Suprapubic skin (tissue), 4 donors: ENCODE measurements around the gene MAST1. TPM values are rescaled to one million over a fixed set of nuclear protein-coding genes. Genes with fewer than 3 reads are reported as not detected.
A peak's percentile ranks its signal among the peaks of the same experiment; 100 is the strongest.
"Not testable (repeated sequence)": the region's sequence is repeated elsewhere in the genome, so short reads cannot be mapped to it uniquely, and the experiment has no call there.

Source experiments
- DNase-seq, 2 donors: peaks; one replicate each; pipeline ENCODE4 v3.0.0-alpha.2; 2019; ENCODE audit warnings: low spot score in 2 of 2
- H3K27ac ChIP-seq: fragments of 200-600 bp; sonication (generic); one replicate; pipeline ENCODE4 v1.5.1; 2019
- H3K27me3 ChIP-seq: fragments of 200-600 bp; sonication (generic); one replicate; pipeline ENCODE4 v1.5.1; 2019
- H3K36me3 ChIP-seq: fragments of 200-600 bp; sonication (generic); one replicate; pipeline ENCODE4 v1.5.1; 2019
- H3K4me1 ChIP-seq: fragments of 200-600 bp; sonication (generic); one replicate; pipeline ENCODE4 v1.5.1; 2019
- H3K4me3 ChIP-seq: fragments of 200-600 bp; sonication (generic); one replicate; pipeline ENCODE4 v1.5.1; 2019; ENCODE audit warnings: mild to moderate bottlenecking
- H3K9me3 ChIP-seq: fragments of 200-600 bp; sonication (generic); one replicate; pipeline ENCODE4 v1.5.1; 2019
- CTCF ChIP-seq, 2 donors: fragments of 200-600 bp in 1 of 2; fragments of 450-650 bp in 1 of 2; sonication (generic) in 1 of 2; IDR thresholded peaks; one replicate each; pipeline ENCODE4 v1.5.1; 2016 to 2019; ENCODE audit warnings: antibody characterized with exemption in 2 of 2, mild to moderate bottlenecking in 1 of 2, moderate library complexity in 1 of 2
- EP300 ChIP-seq: sonication (generic); formaldehyde crosslinking; IDR thresholded peaks from one replicate; pipeline ENCODE4 v1.6.1; 2017; ENCODE audit warnings: antibody characterized with exemption
- POLR2A ChIP-seq, 2 donors: fragments of 450-650 bp; IDR thresholded peaks; one replicate each; pipeline ENCODE4 v1.6.1; 2017; ENCODE audit warnings: antibody characterized with exemption in 2 of 2, mild to moderate bottlenecking in 2 of 2, moderate library complexity in 2 of 2
- POLR2AphosphoS5 ChIP-seq, 3 donors: sonication (generic); formaldehyde crosslinking; IDR thresholded peaks; one replicate each; pipeline ENCODE4 v1.6.1; 2017; ENCODE audit warnings: antibody characterized with exemption in 3 of 3
- WGBS: methylation state at CpG from one replicate; pipeline ENCODE4 v1.1.5; 2018; 5-methylcytosine and 5-hydroxymethylcytosine counted together
- total RNA-seq, 4 donors: library from RNA; depleted of rRNA; stranded (reverse); fragments of >200 nt; gene quantifications; one replicate each; pipeline ENCODE4 v1.1.0, GENCODE V29; 2016

MAST1 gene
- total RNA-seq, 4 donors from 2014 or later = 2.7 to 5.3 (median 3.7) TPM

GRCh38 chr19:12885749-12886650 is 47.7 kb downstream of the MAST1 start:
- Histone ChIP-seq H3K9me3 (no peaks in the 10 kb centered on the region), H3K36me3 (no peaks in the 10 kb centered on the region), H3K4me1 (peaks cover 23% of the 10 kb centered on the region), H3K27me3 (peaks cover 20% of the 10 kb centered on the region), H3K27ac (no peak overlapping the region), H3K4me3 (peak overlapping the region; percentile 49)
- no peak for TF ChIP-seq POLR2AphosphoS5 (IDR thresholded peaks at IDR 0.05)
- TF ChIP-seq EP300 = no peak
- no peak for TF ChIP-seq CTCF (IDR thresholded peaks at IDR 0.05)
- no peak for TF ChIP-seq POLR2A (IDR thresholded peaks at IDR 0.05)
- DNase-seq = no peak
- WGBS = 8% methylated on average over 31 of the region's 53 CpGs

DNA sequence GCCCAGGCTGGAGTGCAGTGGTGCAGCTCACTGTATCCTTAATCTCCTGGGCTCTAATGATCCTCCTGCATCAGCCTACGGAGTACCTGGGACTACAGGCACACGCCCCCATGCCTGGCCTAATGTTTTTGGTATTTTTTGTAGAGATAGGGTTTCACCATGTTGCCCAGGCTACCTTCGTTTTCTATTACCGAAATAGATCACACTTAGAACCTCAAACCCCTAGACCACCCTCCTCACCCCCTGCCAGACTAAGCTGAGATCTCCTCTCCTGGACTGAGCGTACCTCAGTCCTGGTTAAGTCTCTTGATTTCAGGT is 48.3 kb downstream of the MAST1 start:
- 78% methylated on average over 5 of the region's 5 CpGs for whole genome bisulfite sequencing
- H3K27ac ChIP-seq = no peak overlapping the region
- no peaks in the 10 kb centered on the region for H3K36me3 ChIP-seq
- peaks cover 20% of the 10 kb centered on the region for H3K27me3 ChIP-seq
- H3K9me3 ChIP-seq = no peaks in the 10 kb centered on the region
- no peak overlapping the region for H3K4me3 ChIP-seq
- TF ChIP-seq POLR2AphosphoS5 (IDR thresholded peaks at IDR 0.05) (no peak), POLR2A (IDR thresholded peaks at IDR 0.05) (no peak), CTCF (IDR thresholded peaks at IDR 0.05) (no peak), EP300 (no peak)
- no peak for DNase-seq
- H3K4me1 ChIP-seq = peaks cover 28% of the 10 kb centered on the region

- H3K27ac ChIP-seq = no peak within 1 kb of the TSS
- no peak for DNase-seq
- no peaks in the 10 kb centered on the region for H3K9me3 ChIP-seq
- peaks cover 33% of the 10 kb centered on the region for H3K4me1 ChIP-seq
- no peak for TF ChIP-seq POLR2A (IDR thresholded peaks at IDR 0.05)
- TF ChIP-seq EP300 = no peak
- TF ChIP-seq POLR2AphosphoS5 (IDR thresholded peaks at IDR 0.05) = no peak
- TF ChIP-seq CTCF (IDR thresholded peaks at IDR 0.05) = no peak
- WGBS = 77% methylated on average over 6 of the region's 17 CpGs
- peaks cover 20% of the 10 kb centered on the region for H3K27me3 ChIP-seq
- H3K36me3 ChIP-seq = no peaks in the 10 kb centered on the region
- peak within 1 kb of the TSS; percentile 49 for H3K4me3 ChIP-seq
Measured at GRCh38 chr19:12886969-12887747, 48.8 kb downstream of the MAST1 start, which contains the start of gene KLF1. Gene KLF1, minus strand, starts transcription at chr19:12887201. Its CDS starts 61 bp downstream, at chr19:12887140.

- DNase-seq = no peak
- WGBS = 68% methylated on average over 4 of the region's 5 CpGs
- Histone ChIP-seq H3K4me1 (peaks cover 35% of the 10 kb centered on the region), H3K27me3 (peaks cover 20% of the 10 kb centered on the region), H3K9me3 (no peaks in the 10 kb centered on the region), H3K4me3 (no peak overlapping the region), H3K27ac (no peak overlapping the region), H3K36me3 (peaks cover 1% of the 10 kb centered on the region)
- TF ChIP-seq EP300 = no peak
- no peak for TF ChIP-seq POLR2A (IDR thresholded peaks at IDR 0.05)
- no peak for TF ChIP-seq CTCF (IDR thresholded peaks at IDR 0.05)
- no peak for TF ChIP-seq POLR2AphosphoS5 (IDR thresholded peaks at IDR 0.05)
Measured at GRCh38 chr19:12888006-12888603, 49.8 kb downstream of the MAST1 start.

DNA sequence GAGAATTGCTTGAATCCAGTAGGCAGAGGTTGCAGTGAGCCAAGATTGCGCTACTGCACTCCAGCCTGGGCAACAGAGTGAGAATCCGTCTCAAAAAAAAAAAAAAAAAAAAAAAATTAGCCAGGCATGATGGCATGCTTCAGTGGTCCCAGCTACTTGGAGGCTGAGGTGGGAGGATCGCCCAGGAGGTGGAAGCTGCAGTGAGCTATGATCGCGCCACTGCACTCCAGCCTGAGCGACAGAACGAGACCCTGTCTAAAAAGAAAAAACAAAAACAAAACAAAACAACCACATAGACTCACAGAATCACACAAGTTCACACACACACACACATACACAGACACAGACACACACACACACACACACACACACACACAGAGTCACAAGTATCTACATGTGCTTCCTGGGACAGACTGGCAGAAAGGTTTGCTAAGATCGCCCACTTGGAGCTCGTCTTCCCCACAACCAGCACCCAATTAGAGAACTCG is 52.0 kb downstream of the MAST1 start:
- WGBS = 36% methylated on average over 10 of the region's 10 CpGs
- Histone ChIP-seq H3K36me3 (peaks cover 14% of the 10 kb centered on the region), H3K27ac (peak overlapping the region; percentile 59), H3K4me1 (peaks cover 26% of the 10 kb centered on the region), H3K4me3 (peak overlapping the region; percentile 89)
- not testable (repeated sequence) for H3K9me3 ChIP-seq, H3K27me3 ChIP-seq, DNase-seq
